ENCODE results near the gene PTPRJ. TPM values are rescaled to one million over a fixed set of nuclear protein-coding genes. Genes with fewer than 3 reads are reported as not detected.

PTPRJ gene
- total RNA-seq, 2 donors from 2014 or later: 26.5 to 37.4 TPM

DNA sequence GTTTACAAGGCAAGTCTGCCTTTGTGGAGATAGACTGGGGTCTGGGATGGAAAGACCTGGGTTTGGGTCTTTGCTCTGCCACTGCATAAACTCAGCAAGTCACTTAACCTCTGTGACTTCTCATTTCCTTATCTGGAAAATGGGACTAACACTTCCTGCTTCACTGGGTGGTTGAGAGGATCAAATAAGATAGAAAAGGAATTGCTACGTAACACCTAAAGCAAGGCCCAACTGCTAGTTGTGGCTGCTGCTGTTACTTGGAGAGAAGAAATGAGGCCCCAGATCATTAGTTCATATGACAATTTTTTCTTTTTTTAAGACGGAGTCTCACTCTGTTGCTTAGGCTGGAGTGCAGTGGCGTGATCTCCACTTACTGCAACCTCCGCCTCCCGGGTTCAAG is 5.9 kb downstream of the PTPRJ start:
- no peak overlapping the region for H3K4me3 ChIP-seq (ENCODE audit: low read length)
- H3K27ac Mint-ChIP-seq: peak overlapping the region; percentile 58
- no peaks in the 10 kb centered on the region for H3K9me3 ChIP-seq (ENCODE audit: control insufficient read depth, low read length)
- no peak overlapping the region for H3K9ac ChIP-seq (ENCODE audit: extremely low read depth, low read length, poor library complexity, severe bottlenecking)
- H3K9me3 Mint-ChIP-seq: no peaks in the 10 kb centered on the region
- no peak overlapping the region for H3K4me3 Mint-ChIP-seq
- H3K27me3 Mint-ChIP-seq (ENCODE audit: insufficient read depth): no peaks in the 10 kb centered on the region
- DNase-seq: no peak
- WGBS, 2 experiments (ENCODE audit: insufficient coverage in 1 of 2, insufficient read length in 1 of 2): 86 to 92% methylated on average over 5 of the region's 5 CpGs
- peaks cover 19% of the 10 kb centered on the region for H3K4me1 ChIP-seq (ENCODE audit: control insufficient read depth, insufficient read depth, low read length)
- TF ChIP-seq, protein P1, sequence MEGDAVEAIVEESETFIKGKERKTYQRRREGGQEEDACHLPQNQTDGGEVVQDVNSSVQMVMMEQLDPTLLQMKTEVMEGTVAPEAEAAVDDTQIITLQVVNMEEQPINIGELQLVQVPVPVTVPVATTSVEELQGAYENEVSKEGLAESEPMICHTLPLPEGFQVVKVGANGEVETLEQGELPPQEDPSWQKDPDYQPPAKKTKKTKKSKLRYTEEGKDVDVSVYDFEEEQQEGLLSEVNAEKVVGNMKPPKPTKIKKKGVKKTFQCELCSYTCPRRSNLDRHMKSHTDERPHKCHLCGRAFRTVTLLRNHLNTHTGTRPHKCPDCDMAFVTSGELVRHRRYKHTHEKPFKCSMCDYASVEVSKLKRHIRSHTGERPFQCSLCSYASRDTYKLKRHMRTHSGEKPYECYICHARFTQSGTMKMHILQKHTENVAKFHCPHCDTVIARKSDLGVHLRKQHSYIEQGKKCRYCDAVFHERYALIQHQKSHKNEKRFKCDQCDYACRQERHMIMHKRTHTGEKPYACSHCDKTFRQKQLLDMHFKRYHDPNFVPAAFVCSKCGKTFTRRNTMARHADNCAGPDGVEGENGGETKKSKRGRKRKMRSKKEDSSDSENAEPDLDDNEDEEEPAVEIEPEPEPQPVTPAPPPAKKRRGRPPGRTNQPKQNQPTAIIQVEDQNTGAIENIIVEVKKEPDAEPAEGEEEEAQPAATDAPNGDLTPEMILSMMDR (conservative IDR thresholded peaks at IDR 0.05): no peak
- no peaks in the 10 kb centered on the region for H3K27me3 ChIP-seq (ENCODE audit: control insufficient read depth, insufficient read depth, low read length, poor library complexity, severe bottlenecking)
- no peak overlapping the region for H3K27ac ChIP-seq (ENCODE audit: low read depth, low read length)
- peaks cover 9% of the 10 kb centered on the region for H3K36me3 Mint-ChIP-seq (ENCODE audit: low read depth)
- no peaks in the 10 kb centered on the region for H3K36me3 ChIP-seq (ENCODE audit: control insufficient read depth, insufficient read depth, low read length)
- peaks cover 42% of the 10 kb centered on the region for H3K4me1 Mint-ChIP-seq

DNA sequence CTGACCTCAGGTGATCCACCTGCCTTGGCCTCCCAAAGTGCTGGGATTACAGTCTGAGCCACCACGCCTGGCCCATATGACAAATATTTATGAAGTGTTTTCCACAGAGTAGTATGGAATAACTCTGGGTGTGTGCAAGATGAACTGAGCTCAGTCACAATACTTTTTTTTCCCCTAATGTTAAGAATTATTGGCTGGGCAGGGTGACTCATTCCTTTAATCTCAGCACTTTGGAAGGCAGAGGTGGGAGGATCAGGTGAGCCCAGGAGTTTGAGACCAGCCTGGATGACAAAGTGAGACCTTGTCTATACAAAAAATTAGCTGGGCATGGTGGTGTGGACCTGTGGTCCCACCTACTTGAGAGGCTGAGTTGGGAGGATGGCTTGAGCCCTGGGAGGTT is 6.4 kb downstream of the PTPRJ start:
- H3K9me3 ChIP-seq (ENCODE audit: control insufficient read depth, low read length): no peaks in the 10 kb centered on the region
- no peak overlapping the region for H3K4me3 ChIP-seq (ENCODE audit: low read length)
- Mint-ChIP-seq H3K27me3 (ENCODE audit: insufficient read depth) (no peaks in the 10 kb centered on the region), H3K36me3 (ENCODE audit: low read depth) (peaks cover 9% of the 10 kb centered on the region), H3K4me1 (peaks cover 47% of the 10 kb centered on the region), H3K9me3 (no peaks in the 10 kb centered on the region), H3K27ac (peak overlapping the region; percentile 72), H3K4me3 (no peak overlapping the region)
- 100% methylated on average over 1 of the region's 1 CpG; no CpG with 5 or more reads in 1 of the 2 experiments for WGBS, 2 experiments (ENCODE audit: insufficient coverage in 1 of 2, insufficient read length in 1 of 2)
- TF ChIP-seq, protein P1 (conservative IDR thresholded peaks at IDR 0.05): no peak
- no peak overlapping the region for H3K9ac ChIP-seq (ENCODE audit: extremely low read depth, low read length, poor library complexity, severe bottlenecking)
- H3K27ac ChIP-seq (ENCODE audit: low read depth, low read length): no peak overlapping the region
- no peaks in the 10 kb centered on the region for H3K27me3 ChIP-seq (ENCODE audit: control insufficient read depth, insufficient read depth, low read length, poor library complexity, severe bottlenecking)
- DNase-seq: no peak
- H3K36me3 ChIP-seq (ENCODE audit: control insufficient read depth, insufficient read depth, low read length): no peaks in the 10 kb centered on the region
- H3K4me1 ChIP-seq (ENCODE audit: control insufficient read depth, insufficient read depth, low read length): peaks cover 18% of the 10 kb centered on the region

DNA sequence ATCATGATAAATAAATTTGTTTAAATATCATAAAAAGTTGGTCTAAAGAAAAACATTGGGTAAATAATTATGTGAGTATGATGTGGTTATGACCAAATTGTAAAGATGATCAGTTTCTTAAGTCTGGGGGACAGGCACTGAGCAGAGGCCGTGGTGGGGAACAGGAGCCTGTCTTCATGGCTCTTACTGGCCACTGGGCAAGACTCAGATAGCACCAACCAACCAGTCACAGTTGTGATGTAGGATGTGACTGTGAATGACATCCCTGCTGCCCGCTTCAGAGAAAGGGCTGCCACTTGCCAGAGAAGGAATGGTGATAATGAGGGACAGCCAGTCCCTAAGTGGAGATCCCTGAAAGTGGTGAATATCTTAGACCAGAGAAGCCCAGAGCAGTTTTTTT is 7.0 kb downstream of the PTPRJ start:
- no peaks in the 10 kb centered on the region for H3K27me3 Mint-ChIP-seq (ENCODE audit: insufficient read depth)

More for the DNA sequence above, 7.0 kb downstream of the PTPRJ start:
- no peak overlapping the region for H3K9ac ChIP-seq (ENCODE audit: extremely low read depth, low read length, poor library complexity, severe bottlenecking)
- WGBS, 2 experiments (ENCODE audit: insufficient coverage in 1 of 2, insufficient read length in 1 of 2): 90 to 94% methylated on average over 2 of the region's 2 CpGs
- no peaks in the 10 kb centered on the region for H3K36me3 ChIP-seq (ENCODE audit: control insufficient read depth, insufficient read depth, low read length)
- peaks cover 9% of the 10 kb centered on the region for H3K36me3 Mint-ChIP-seq (ENCODE audit: low read depth)
- H3K4me1 Mint-ChIP-seq: peaks cover 44% of the 10 kb centered on the region
- H3K4me3 Mint-ChIP-seq: no peak overlapping the region
- H3K4me3 ChIP-seq (ENCODE audit: low read length): no peak overlapping the region
- no peaks in the 10 kb centered on the region for H3K27me3 ChIP-seq (ENCODE audit: control insufficient read depth, insufficient read depth, low read length, poor library complexity, severe bottlenecking)
- TF ChIP-seq, protein P1 (conservative IDR thresholded peaks at IDR 0.05): no peak
- DNase-seq: no peak
- H3K9me3 Mint-ChIP-seq: no peaks in the 10 kb centered on the region
- peaks cover 12% of the 10 kb centered on the region for H3K4me1 ChIP-seq (ENCODE audit: control insufficient read depth, insufficient read depth, low read length)
- H3K27ac Mint-ChIP-seq: no peak overlapping the region
- H3K9me3 ChIP-seq (ENCODE audit: control insufficient read depth, low read length): no peaks in the 10 kb centered on the region
- no peak overlapping the region for H3K27ac ChIP-seq (ENCODE audit: low read depth, low read length)

Measured in endodermal cell (in vitro differentiated cells).